ENCODE data around the gene CCDC197.

- no peak for TF ChIP-seq SMC3 (conservative IDR thresholded peaks at IDR 0.05; ENCODE audit: poor library complexity)
- TF ChIP-seq, protein P1, sequence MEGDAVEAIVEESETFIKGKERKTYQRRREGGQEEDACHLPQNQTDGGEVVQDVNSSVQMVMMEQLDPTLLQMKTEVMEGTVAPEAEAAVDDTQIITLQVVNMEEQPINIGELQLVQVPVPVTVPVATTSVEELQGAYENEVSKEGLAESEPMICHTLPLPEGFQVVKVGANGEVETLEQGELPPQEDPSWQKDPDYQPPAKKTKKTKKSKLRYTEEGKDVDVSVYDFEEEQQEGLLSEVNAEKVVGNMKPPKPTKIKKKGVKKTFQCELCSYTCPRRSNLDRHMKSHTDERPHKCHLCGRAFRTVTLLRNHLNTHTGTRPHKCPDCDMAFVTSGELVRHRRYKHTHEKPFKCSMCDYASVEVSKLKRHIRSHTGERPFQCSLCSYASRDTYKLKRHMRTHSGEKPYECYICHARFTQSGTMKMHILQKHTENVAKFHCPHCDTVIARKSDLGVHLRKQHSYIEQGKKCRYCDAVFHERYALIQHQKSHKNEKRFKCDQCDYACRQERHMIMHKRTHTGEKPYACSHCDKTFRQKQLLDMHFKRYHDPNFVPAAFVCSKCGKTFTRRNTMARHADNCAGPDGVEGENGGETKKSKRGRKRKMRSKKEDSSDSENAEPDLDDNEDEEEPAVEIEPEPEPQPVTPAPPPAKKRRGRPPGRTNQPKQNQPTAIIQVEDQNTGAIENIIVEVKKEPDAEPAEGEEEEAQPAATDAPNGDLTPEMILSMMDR (IDR thresholded peaks at IDR 0.05; ENCODE audit: poor library complexity, severe bottlenecking): no peak
- TF ChIP-seq, protein P2, sequence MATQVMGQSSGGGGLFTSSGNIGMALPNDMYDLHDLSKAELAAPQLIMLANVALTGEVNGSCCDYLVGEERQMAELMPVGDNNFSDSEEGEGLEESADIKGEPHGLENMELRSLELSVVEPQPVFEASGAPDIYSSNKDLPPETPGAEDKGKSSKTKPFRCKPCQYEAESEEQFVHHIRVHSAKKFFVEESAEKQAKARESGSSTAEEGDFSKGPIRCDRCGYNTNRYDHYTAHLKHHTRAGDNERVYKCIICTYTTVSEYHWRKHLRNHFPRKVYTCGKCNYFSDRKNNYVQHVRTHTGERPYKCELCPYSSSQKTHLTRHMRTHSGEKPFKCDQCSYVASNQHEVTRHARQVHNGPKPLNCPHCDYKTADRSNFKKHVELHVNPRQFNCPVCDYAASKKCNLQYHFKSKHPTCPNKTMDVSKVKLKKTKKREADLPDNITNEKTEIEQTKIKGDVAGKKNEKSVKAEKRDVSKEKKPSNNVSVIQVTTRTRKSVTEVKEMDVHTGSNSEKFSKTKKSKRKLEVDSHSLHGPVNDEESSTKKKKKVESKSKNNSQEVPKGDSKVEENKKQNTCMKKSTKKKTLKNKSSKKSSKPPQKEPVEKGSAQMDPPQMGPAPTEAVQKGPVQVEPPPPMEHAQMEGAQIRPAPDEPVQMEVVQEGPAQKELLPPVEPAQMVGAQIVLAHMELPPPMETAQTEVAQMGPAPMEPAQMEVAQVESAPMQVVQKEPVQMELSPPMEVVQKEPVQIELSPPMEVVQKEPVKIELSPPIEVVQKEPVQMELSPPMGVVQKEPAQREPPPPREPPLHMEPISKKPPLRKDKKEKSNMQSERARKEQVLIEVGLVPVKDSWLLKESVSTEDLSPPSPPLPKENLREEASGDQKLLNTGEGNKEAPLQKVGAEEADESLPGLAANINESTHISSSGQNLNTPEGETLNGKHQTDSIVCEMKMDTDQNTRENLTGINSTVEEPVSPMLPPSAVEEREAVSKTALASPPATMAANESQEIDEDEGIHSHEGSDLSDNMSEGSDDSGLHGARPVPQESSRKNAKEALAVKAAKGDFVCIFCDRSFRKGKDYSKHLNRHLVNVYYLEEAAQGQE (IDR thresholded peaks at IDR 0.05; ENCODE audit: borderline replicate concordance): no peak
Measured at GRCh38 chr14:94043111-94043755, 46.1 kb downstream of the CCDC197 start.

Data from neural cell (in vitro differentiated cells).